ENCODE measurements around the gene VPREB3.

The VPREB3 gene

DNA sequence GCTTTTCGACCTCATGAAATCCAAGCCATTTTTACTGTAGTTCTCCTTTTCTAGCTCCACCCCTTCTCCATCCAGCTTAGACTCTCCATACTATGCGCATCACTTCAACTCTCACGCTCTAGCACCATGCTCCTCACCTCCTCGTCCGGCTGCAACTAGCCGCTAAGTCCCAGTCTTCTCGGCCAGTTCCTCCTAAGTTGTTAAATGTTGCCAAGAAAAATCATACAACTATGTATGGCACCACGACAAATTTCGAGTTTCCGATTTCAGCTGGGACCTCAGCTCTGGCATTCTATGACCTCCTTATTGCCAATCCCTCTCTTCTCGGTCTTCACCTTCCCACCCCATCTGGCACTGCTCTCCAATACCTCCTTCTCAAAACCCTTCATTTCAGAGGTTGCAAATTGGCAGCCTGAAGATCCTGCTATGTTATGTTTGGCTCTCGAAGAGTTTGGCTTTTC, 4.4 kb downstream of the VPREB3 start:
- TF ChIP-seq, protein P1, sequence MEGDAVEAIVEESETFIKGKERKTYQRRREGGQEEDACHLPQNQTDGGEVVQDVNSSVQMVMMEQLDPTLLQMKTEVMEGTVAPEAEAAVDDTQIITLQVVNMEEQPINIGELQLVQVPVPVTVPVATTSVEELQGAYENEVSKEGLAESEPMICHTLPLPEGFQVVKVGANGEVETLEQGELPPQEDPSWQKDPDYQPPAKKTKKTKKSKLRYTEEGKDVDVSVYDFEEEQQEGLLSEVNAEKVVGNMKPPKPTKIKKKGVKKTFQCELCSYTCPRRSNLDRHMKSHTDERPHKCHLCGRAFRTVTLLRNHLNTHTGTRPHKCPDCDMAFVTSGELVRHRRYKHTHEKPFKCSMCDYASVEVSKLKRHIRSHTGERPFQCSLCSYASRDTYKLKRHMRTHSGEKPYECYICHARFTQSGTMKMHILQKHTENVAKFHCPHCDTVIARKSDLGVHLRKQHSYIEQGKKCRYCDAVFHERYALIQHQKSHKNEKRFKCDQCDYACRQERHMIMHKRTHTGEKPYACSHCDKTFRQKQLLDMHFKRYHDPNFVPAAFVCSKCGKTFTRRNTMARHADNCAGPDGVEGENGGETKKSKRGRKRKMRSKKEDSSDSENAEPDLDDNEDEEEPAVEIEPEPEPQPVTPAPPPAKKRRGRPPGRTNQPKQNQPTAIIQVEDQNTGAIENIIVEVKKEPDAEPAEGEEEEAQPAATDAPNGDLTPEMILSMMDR (IDR thresholded peaks at IDR 0.05; ENCODE audit: control extremely low read depth, extremely low read depth, low read depth, missing control alignments): no peak
- ChIA-PET CTCF (interaction anchor here (0.8 to 2.4 kb wide), 3 partner anchors 12 to 100 kb away, joined by 3 to 10 read pairs (median 4); no protein-coding TSS in a partner anchor), POLR2A (interaction anchor here (0.7 kb wide), 1 partner anchor 863 kb away, joined by 5 read pairs; no protein-coding TSS in a partner anchor)
- DNase-seq (ENCODE audit: extremely low spot score): no peak

DNA sequence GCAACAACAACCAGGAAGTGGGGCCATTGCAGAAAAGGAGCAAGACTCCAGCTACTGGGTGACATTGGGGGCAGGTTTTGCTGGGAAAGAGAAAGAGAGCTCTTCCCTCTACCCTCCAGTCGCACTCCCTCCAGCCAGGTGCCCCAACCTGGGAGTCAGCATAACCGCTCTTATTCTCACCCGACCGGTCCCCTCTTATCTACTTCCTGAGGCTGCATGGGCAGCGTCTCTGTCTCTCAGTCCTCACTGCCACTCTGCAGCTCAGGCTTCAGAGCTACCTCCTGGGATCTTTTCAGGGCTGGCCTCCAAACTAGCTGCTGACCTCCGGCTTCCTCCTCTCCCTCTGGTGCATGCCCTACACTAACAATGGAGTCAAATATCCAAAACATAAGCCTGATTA, 8.4 kb downstream of the VPREB3 start:
- TF ChIP-seq, protein P1 (IDR thresholded peaks at IDR 0.05; ENCODE audit: control extremely low read depth, extremely low read depth, low read depth, missing control alignments): no peak
- ChIA-PET CTCF (interaction anchor here (0.6 to 1.6 kb wide), 2 partner anchors 9 to 104 kb away, joined by 3 to 5 read pairs; no protein-coding TSS in a partner anchor), POLR2A (no interaction called here)
- DNase-seq (ENCODE audit: extremely low spot score): no peak

DNA sequence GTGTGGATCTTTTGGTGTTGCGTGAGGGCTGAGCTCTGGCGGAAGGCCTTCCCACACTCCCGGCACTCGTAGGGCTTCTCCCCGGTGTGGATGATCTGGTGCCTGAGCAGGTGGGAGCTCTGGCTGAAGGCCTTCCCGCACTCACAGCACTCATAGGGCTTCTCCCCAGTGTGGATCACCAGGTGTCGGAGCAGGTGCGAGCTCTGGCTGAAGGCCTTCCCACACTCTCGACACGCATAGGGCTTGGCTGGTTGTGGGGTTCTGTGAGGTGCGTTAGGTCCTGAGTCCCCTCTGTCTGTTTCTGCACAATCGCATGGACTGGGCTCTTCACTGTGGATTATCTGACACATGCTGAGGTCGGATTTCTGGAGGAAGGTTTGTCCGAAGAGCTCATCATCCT, 9.7 kb downstream of the VPREB3 start:
- ChIA-PET POLR2A (no interaction called here), CTCF (interaction anchor here (1.0 to 1.6 kb wide), 3 partner anchors 8 to 22 kb away, joined by 3 to 5 read pairs (median 5); no protein-coding TSS in a partner anchor)
- no peak for DNase-seq (ENCODE audit: extremely low spot score)
- TF ChIP-seq, protein P1 (IDR thresholded peaks at IDR 0.05; ENCODE audit: control extremely low read depth, extremely low read depth, low read depth, missing control alignments): no peak

DNA sequence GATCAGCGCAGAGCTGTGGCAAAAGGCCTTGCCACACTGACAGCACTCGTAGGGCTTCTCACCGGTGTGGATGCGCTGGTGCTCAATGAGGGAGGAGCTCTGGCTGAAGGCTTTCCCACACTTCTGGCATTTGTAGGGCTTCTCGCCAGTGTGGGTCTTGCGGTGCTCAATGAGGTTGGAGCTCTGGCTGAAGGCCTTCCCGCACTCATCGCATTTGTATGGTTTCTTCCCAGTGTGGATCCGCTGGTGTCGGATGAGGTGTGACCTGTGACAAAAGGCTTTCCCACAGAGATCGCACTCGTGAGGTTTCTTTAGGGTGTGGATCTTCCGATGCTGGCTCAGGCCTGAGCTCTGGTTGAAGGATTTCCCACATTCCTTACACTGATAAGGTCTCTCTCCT, 10.2 kb downstream of the VPREB3 start:
- TF ChIP-seq, protein P1 (IDR thresholded peaks at IDR 0.05; ENCODE audit: control extremely low read depth, extremely low read depth, low read depth, missing control alignments): no peak
- ChIA-PET CTCF (interaction anchor here (1.0 to 1.4 kb wide), 3 partner anchors 10 to 22 kb away, joined by 3 to 5 read pairs (median 3); partner anchors contain the start of gene VPREB3), POLR2A (no interaction called here)
- DNase-seq (ENCODE audit: extremely low spot score): no peak

DNA sequence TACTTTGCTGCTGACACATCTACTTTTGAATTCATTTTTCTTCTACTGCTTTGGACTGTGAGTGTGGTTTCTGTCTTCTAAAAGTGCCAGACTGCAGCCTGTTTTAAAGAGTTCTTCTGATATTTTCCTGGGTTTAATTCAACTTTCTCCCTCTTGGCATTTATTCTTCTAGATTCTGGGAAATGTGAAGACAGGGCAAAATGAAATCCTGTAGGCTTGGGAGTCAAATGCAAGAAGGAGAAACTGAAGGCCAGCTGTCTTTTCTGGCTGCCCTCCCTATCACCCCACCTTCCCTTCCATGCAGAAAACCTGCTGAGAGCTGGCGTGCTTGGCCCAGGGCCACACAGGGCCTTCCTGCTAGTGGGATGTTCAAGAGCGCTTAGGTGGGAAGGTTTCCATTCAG, 10.9 kb downstream of the VPREB3 start:
- CTCF ChIA-PET: interaction anchor here (1.0 to 1.1 kb wide), 2 partner anchors 10 to 12 kb away, joined by 3 read pairs; partner anchors contain the start of gene VPREB3
- TF ChIP-seq, protein P1 (IDR thresholded peaks at IDR 0.05; ENCODE audit: control extremely low read depth, extremely low read depth, low read depth, missing control alignments): no peak
- POLR2A ChIA-PET: no interaction called here
- no peak for DNase-seq (ENCODE audit: extremely low spot score)

DNA sequence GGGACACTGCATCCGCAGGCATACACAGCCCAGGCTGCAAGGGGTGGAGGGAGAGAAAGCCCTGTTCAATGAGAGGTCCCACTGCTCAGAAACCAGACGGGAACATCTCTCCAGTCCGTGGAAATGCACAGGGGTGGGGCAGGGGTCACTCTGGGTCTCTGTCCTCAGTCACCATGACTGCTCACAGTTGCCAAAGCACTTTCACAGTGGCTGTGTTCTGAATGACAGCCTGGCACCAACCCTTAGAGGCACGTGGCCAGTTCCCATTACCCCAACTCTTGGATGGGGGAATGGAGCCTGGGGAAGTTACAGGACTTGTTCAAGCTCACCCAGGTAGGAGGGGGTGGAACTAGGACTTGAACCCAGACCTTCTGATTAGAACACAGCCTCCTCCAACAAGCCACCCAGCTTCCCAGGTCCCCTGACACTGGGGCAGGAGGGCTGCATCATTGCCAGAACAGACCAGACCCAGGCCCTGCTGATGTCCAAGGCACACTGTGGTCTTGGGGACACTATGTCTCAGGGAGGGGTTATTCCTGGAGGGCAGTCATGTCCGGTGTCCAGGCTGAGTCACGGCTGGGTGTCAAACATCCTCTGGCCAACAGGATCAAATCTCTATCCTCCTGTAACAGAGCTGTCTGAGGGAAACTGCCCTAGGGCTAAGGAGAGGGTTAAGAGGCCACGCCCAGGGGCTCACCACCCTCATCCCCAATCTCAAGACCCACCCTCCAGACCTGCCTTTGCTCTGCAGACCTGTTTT, 11.5 kb downstream of the VPREB3 start:
- POLR2A ChIA-PET: no interaction called here
- CTCF ChIA-PET: no interaction called here
- TF ChIP-seq, protein P1 (IDR thresholded peaks at IDR 0.05; ENCODE audit: control extremely low read depth, extremely low read depth, low read depth, missing control alignments): no peak
- DNase-seq (ENCODE audit: extremely low spot score): no peak
